GM21825 (cell line): ENCODE measurements around the gene PIP4K2B.
A peak's percentile ranks its signal among the peaks of the same experiment; 100 is the strongest.
"Not testable (repeated sequence)": the region's sequence is repeated elsewhere in the genome, so short reads cannot be mapped to it uniquely, and the experiment has no call there.

Experiments used
- ATAC-seq: cut with Tn5 transposase; IDR thresholded peaks from one replicate; pipeline ENCODE4 v1.9.1; 2021; ENCODE audit warnings: mild to moderate bottlenecking, moderate library complexity; ENCODE audit not compliant: unreplicated experiment

The PIP4K2B gene

GRCh38 chr17:38799501-38800236, at the start of gene PIP4K2B:
Gene PIP4K2B (minus strand): TSS chr17:38799556. CDS start chr17:38799424, 132 bp downstream.
- peak; percentile 77 for ATAC-seq

GRCh38 chr17:38848557-38848891, 49.2 kb upstream of the PIP4K2B start:
- ATAC-seq = no peak

DNA sequence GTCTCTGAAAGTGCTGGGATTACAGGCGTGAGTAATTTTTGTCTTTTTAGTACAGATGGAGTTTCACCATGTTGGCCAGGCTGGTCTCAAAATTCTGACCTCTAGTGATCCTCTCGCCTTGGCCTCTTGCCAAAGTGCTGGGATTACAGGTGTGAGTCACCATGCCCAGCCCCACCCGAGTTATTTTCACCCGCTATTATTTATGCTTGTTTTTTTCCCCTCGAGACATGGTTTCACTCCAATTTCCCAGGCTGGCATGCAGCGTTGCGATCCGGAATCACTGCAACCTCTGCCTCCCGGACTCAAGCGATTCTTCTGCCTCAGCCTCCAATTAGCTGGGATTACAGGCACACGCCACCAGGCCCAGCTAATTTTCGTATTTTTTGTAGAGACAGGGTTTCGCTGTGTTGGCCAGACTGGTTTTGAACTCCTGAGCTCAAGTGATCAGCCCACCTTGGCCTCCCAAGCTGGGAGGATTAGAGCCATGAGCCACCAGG, 45.0 kb upstream of the PIP4K2B start:
- no peak for ATAC-seq

DNA sequence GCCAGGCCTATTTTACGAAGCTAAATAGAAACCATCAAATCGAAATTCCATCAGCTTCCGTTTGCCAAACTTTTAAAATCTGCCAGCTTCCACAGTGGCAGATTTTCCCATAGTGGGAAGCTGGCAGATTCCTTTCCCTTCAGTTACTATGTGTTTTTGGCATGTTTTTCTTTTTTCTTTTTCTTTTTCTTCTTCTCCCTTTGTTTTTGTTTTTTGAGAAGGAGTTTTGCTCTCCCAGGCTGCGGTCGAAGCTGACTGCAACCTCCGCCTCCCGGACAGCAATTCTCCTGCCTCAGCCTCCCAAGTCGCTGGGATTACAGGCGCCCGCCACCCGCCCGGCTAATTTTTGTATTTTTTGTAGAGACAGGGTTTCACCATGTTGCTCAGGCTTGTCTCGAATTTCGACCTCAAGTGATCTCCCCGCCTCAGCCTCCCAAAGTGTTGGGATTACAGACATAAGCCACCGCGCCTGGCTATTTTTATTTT, 26.4 kb upstream of the PIP4K2B start:
- ATAC-seq = no peak

DNA sequence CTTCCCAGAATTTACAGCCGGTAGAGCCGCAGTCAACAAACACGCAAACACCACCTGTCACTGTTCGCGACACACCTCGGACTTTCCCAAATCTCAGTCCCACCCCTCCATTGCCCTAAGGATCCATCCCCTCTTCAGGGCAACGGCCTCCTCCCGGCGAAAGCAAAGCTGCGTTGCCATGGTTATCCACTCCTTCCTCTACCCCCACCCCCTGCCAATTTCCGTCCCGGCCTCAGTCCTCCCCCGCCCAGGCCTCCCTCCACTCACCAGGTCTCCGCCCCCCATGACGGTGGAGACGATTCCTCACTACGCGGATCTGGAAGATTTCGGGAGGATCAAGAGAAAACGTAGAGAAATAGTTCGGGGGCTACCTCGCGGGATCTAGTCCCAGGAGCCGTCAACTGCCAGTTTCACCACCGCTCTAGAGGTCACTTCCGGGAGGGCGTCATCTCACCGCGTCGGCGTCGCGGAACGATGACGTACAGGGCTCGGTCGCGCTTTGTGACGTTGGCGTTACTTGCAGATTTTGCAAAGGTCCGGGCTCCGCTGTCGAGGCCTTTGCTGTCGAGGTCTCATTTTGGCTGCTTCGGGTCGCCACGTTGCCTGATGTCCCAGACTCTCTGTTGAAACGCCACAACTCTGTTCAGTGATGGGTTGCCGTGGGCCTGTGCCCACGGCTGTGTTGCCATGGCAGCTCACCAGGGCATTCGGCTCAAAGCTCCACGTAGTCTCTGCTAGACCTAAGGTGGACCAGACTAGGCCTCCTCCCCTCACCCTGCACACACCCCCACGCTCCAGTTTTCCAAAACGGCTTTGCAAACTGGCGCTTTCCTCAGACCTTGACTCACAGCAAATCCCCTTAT, 25.8 kb upstream of the PIP4K2B start, which contains the start of gene CWC25:
Gene CWC25 (minus strand): TSS at position 423 of the 863 bp plus-strand sequence. CDS start 138 bp downstream, at position 285.
- ATAC-seq = peak; percentile 77

GRCh38 chr17:38815576-38816193, 16.3 kb upstream of the PIP4K2B start:
- no peak for ATAC-seq

DNA sequence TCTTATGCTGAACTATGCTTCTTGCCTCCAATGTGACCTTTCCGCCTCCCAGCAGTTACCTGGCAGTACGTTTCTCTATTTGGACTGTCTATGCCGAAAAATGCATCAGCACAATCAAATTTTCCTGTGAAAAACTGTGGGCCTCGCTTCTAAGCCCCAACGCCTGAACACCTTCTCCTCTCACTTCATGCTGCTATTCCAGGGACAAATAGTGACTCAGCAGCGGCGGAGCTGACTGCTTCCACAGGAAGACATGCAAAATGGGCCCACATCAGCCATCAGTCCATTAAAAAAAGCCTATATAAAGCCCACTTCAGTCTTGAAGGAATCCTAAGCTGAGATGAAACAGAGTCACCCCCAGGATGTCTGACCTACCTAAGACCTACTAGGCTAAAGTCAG, 10.5 kb upstream of the PIP4K2B start:
- ATAC-seq = no peak

GRCh38 chr17:38800237-38800760, 943 bp upstream of the PIP4K2B start:
- ATAC-seq = no peak

- ATAC-seq = peak; percentile 19
These were observed 499 bp downstream of the PIP4K2B start for GRCh38 chr17:38798614-38799500.

GRCh38 chr17:38797828-38798227, 1.5 kb downstream of the PIP4K2B start:
- no peak for ATAC-seq

DNA sequence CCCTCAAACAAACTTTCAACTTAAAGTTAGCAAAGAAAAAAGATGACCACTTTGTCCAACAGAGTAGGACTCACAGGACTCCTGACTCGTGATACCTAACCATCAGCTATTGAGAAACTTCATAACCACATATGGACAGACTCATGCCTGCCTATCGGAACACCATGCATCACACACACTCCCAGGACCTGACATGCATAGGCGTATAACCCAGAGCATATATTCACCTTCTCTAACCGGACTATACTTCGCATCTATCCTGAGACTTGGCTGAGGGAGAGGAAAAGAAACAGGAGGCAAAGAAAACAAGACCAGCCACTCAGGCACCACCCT, 2.2 kb downstream of the PIP4K2B start:
- no peak for ATAC-seq

DNA sequence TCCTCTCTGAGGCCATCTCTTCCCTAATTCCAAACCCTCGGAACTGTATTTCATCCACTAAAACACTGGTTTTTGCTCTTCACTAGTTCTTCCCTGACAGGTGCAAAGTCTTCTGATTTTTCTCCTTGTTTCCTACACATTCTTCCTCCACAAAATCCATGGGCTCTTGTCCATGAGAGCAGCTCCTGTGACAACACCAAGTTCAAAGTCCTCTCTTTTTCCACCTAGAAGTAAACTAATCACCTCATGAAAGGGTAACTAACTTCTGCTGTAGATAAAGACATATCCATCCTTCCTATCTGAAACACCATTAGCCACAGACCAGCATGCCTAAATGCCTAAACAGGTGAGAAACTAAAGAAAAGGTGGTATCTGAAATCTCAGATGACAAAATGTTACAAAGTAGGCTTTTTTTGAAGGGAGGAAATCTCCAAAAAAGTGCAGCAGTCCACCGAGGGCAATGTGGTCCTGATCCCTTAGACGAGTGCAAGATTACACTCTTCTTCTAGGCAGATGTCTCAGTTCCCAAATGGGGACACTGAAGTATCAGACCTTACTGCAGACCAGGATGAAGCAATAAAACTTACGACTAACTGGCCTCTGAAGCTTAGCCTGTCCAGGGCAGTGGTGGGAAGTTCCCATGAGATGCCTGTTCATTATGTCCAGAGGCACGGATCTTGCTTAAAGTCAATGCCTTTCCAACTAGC, 2.8 kb downstream of the PIP4K2B start:
- ATAC-seq = no peak

DNA sequence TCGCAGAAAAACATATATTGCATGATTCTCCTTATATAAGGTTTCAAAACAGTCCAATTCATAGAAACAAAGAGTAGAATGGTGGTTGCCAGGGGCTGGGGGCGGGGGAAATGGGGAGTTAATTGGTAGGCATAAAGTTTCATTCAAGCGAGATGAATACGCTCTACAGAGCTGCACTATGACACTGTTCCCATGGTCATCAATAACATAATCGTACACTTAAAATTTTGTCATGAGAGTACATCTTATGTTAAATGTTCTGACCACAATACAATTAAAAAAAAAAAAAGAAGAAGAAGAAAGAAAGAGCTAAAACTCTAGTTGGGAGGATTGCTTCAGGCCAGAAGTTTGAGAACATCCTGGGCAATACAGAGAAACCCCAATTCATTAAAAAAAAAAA, 5.1 kb downstream of the PIP4K2B start:
- ATAC-seq = no peak

DNA sequence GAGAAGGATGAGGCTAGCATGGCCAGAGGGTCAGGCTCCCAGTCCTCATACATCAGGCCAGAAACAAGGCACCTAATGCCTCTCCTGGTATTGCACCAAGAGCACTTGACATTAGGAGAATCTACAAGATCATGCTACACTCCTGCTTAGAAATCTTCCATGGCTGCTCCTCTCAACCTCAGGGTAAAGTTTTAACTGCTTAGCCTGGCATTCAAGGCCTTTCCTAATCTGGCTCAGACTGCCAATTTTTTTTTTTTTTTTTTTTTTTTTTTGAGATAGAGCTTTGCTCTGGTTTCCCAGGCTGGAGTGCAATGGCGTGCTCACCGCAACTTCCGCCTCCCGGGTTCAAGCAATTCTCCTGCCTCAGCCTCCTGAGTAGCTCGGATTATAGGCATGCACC, 8.2 kb downstream of the PIP4K2B start:
- no peak for ATAC-seq

DNA sequence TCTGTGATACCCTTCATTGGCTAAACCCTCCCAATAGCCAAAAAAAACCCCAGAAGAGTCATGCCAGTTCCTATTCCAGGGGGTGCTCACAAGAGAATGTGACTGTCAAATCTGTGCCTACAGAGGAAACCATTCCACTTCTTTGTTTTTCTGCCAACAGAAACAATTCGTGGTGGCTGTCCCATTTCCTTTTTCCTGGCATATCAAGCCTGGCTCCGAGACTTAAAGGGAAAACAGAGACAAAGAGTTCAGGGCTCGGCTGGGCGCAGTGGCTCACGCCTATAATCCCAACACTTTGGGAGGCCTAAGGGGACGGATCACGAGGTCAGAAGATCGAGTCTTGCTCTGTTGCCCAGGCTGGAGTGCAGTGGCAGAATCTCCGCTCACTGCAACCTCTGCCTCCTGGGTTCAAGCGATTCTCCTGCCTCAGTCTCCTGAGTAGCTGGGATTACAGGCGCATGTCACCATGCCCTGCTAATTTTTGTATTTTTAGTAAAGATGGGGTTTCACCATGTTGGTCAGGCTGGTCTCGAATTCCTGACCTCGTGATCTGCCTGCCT, 9.1 kb downstream of the PIP4K2B start:
- ATAC-seq = not testable (repeated sequence)

DNA sequence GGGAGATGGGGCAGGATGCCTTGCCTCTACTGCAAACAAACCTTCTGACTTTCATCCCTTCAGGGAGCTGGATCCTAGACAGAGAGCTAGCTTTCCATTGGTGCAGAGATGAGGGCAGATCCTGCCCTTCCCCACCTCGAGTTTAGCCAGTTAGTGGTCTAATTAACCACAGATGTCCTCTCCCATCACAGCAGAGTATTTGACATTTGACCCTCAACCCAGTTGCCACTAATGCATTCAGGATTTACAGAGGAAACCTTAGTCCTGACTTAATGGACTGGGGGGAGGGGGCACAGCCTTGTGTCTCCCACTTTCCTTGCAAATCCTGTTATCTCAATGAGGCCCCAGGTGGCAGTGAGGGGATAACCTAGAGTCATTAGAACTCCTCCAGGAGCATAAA, 10.2 kb downstream of the PIP4K2B start:
- no peak for ATAC-seq

- not testable (repeated sequence) for ATAC-seq
These were observed 11.4 kb downstream of the PIP4K2B start for GRCh38 chr17:38787999-38788398.

- no peak for ATAC-seq
These were observed 13.0 kb downstream of the PIP4K2B start for GRCh38 chr17:38786372-38786771.

DNA sequence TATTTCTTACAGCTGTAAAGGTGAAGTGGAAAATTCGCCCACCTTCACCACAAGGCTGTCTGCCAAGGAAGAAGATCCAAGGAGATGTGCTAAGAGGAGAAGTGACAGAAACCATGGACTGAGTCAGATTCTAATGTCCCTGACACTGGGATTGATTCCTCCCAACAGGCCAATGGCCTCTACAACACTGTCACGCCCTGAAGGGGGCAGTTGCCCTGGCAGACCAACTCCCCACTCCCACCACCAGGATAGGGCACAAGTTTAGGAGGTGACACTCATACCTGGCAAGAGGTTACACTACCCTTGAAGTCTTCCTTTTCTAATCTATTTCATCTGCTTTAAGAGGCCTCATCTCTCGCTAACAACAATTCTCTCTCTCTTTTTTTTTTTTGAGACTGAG, 16.1 kb downstream of the PIP4K2B start:
- ATAC-seq = no peak
